Karpas-422 (cell line): ENCODE data around the gene GUCY2F. TPM values are rescaled to one million over a fixed set of nuclear protein-coding genes. Genes with fewer than 3 reads are reported as not detected.

ENCODE experiments used
- DNase-seq: peaks from one replicate; pipeline ENCODE4 v3.0.0-alpha.2; 2015
- H2AFZ ChIP-seq: fragments of 200-600 bp; sonication (generic); 2 replicates; pipeline ENCODE4 v1.6.1; 2014; ENCODE audit warnings: antibody characterized with exemption, low read length, mixed read lengths
- H3K27ac ChIP-seq: fragments of 200-600 bp; sonication (generic); 2 replicates; pipeline ENCODE4 v1.5.1; 2014; ENCODE audit warnings: mild to moderate bottlenecking, low read length, moderate library complexity
- H3K27me3 ChIP-seq: fragments of 200-600 bp; sonication (generic); 2 replicates; pipeline ENCODE4 v1.6.1; 2014; ENCODE audit warnings: low read length, mixed read lengths
- H3K36me3 ChIP-seq: fragments of 200-600 bp; sonication (generic); 2 replicates; pipeline ENCODE4 v1.6.1; 2014; ENCODE audit warnings: low read length, mixed read lengths; ENCODE audit not compliant: insufficient read depth
- H3K4me1 ChIP-seq: fragments of 200-600 bp; sonication (generic); 2 replicates; pipeline ENCODE4 v1.6.1; 2014; ENCODE audit warnings: mild to moderate bottlenecking, low read length, mixed read lengths
- H3K4me2 ChIP-seq: fragments of 200-600 bp; sonication (generic); 2 replicates; pipeline ENCODE4 v1.6.1; 2014; ENCODE audit warnings: low read length, low read depth, mild to moderate bottlenecking; ENCODE audit not compliant: poor library complexity, severe bottlenecking
- H3K4me3 ChIP-seq: fragments of 200-600 bp; sonication (generic); 2 replicates; pipeline ENCODE4 v1.5.1; 2014; ENCODE audit warnings: mild to moderate bottlenecking, antibody characterized with exemption, low read length, mixed read lengths
- H3K79me2 ChIP-seq: fragments of 200-600 bp; sonication (generic); 2 replicates; pipeline ENCODE4 v1.6.1; 2014; ENCODE audit warnings: mild to moderate bottlenecking, low read length, mixed read lengths
- H3K9ac ChIP-seq: fragments of 200-600 bp; sonication (generic); 2 replicates; pipeline ENCODE4 v1.6.0; 2014; ENCODE audit warnings: low read length
- H3K9me2 ChIP-seq: fragments of 200-600 bp; sonication (generic), shearing (Covaris generic); replicated peaks from 2 replicates; pipeline ENCODE4 v1.6.0; 2014; ENCODE audit warnings: mild to moderate bottlenecking, low read length, moderate library complexity; ENCODE audit not compliant: insufficient read depth
- H3K9me3 ChIP-seq: fragments of 300-700, 200-600 bp; sonication (generic); 2 replicates; pipeline ENCODE4 v1.6.1; 2014; ENCODE audit warnings: low read length, mixed read lengths
- H4K20me1 ChIP-seq: fragments of 200-600 bp; sonication (generic); 2 replicates; pipeline ENCODE4 v1.6.1; 2014; ENCODE audit warnings: mild to moderate bottlenecking, antibody characterized with exemption, low read length, low read depth; ENCODE audit not compliant: insufficient read depth
- total RNA-seq: library from RNA; depleted of rRNA; stranded (reverse); fragments of >200 nt; shearing (Covaris generic); gene quantifications from 2 replicates; pipeline ENCODE4 v1.2.3, GENCODE V29; 2014; ENCODE audit warnings: low replicate concordance; rRNA removed

The GUCY2F gene
- not detected in 2 replicates for total RNA-seq

GRCh38 chrX:109481986-109482385 lies at the start of gene GUCY2F:
Gene GUCY2F (minus strand): TSS chrX:109482086. CDS start chrX:109475936, 6,150 bp downstream.
- no peaks in the 10 kb centered on the region for H3K9me2 ChIP-seq
- H3K36me3 ChIP-seq = no peaks in the 10 kb centered on the region
- no peaks in the 10 kb centered on the region for H3K9me3 ChIP-seq
- no peak within 1 kb of the TSS for H2AFZ ChIP-seq
- no peak within 1 kb of the TSS for H3K9ac ChIP-seq
- 0 out of 2 replicates have a peak, but pooled peaks cover 4% of the 10 kb centered on the region for H4K20me1 ChIP-seq
- H3K27me3 ChIP-seq = no peaks in the 10 kb centered on the region
- no peak within 1 kb of the TSS for H3K4me2 ChIP-seq
- H3K4me3 ChIP-seq = no peak within 1 kb of the TSS
- no peak within 1 kb of the TSS for H3K27ac ChIP-seq
- peaks cover 5% of the 10 kb centered on the region for H3K4me1 ChIP-seq
- no peaks in the 10 kb centered on the region for H3K79me2 ChIP-seq
- DNase-seq = no peak

DNA sequence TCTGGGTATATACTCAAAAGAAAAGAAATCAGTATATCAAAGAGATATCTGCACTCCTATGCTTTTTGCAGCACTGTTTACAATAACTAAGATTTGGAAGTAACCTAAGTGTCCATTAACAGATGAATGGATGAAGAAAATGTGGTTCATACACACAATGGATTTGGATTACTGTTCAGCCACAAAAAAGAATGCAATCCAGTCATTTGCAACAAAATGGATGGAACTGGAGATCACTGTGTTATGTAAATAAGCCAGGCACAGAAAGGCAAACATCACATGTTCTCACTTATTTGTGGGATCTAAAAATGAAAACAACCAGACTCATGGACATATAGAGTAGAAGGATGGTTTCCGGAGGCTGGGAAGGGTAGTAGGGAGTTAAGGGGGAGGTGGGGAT lies 37.1 kb upstream of the GUCY2F start:
- H3K27ac ChIP-seq = no peak overlapping the region
- H3K4me3 ChIP-seq = no peak overlapping the region
- H3K9me3 ChIP-seq = no peaks in the 10 kb centered on the region
- H4K20me1 ChIP-seq = no peaks in the 10 kb centered on the region
- no peak overlapping the region for H2AFZ ChIP-seq
- H3K27me3 ChIP-seq = no peaks in the 10 kb centered on the region
- no peak overlapping the region for H3K9ac ChIP-seq
- no peaks in the 10 kb centered on the region for H3K9me2 ChIP-seq
- H3K79me2 ChIP-seq = no peaks in the 10 kb centered on the region
- H3K4me2 ChIP-seq = no peak overlapping the region
- no peaks in the 10 kb centered on the region for H3K4me1 ChIP-seq
- no peak for DNase-seq
- no peaks in the 10 kb centered on the region for H3K36me3 ChIP-seq

- no peaks in the 10 kb centered on the region for H4K20me1 ChIP-seq
- H3K4me3 ChIP-seq = no peak overlapping the region
- no peak for DNase-seq
Observed at GRCh38 chrX:109511113-109511512, 29.2 kb upstream of the GUCY2F start.

GRCh38 chrX:109508915-109509314 lies 27.0 kb upstream of the GUCY2F start:
- Histone ChIP-seq H4K20me1 (no peaks in the 10 kb centered on the region), H3K9me3 (no peaks in the 10 kb centered on the region), H3K9ac (no peak overlapping the region), H2AFZ (no peak overlapping the region), H3K4me3 (no peak overlapping the region), H3K27me3 (no peaks in the 10 kb centered on the region), H3K4me2 (no peak overlapping the region), H3K36me3 (no peaks in the 10 kb centered on the region), H3K79me2 (no peaks in the 10 kb centered on the region), H3K9me2 (no peaks in the 10 kb centered on the region), H3K27ac (no peak overlapping the region), H3K4me1 (no peaks in the 10 kb centered on the region)
- no peak for DNase-seq

More at GRCh38 chrX:109511113-109511512, 29.2 kb upstream of the GUCY2F start:
- Histone ChIP-seq H3K4me1 (no peaks in the 10 kb centered on the region), H3K9me2 (no peaks in the 10 kb centered on the region), H3K9me3 (no peaks in the 10 kb centered on the region), H2AFZ (no peak overlapping the region), H3K9ac (no peak overlapping the region), H3K36me3 (no peaks in the 10 kb centered on the region), H3K27ac (no peak overlapping the region), H3K4me2 (no peak overlapping the region), H3K27me3 (no peaks in the 10 kb centered on the region), H3K79me2 (no peaks in the 10 kb centered on the region)

DNA sequence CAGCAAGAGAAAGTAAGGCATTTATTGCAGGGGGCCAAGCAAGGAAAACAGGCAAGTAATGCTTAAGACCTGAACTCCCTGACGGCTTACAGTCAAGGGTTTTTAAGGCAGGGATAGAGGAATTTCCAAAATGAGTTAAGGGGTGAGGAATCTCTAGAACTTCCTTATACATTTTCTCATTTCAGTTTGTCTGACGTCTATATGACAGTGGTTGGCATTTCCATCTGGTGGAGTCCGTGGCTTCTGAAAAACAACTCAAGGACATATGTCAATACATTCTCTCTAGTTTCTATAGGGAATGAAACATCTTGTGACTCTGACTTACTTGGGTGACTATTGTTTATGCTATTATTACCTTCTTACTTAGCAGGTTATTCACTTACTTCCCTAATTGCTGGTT lies 19.3 kb upstream of the GUCY2F start:
- H3K9me2 ChIP-seq = no peaks in the 10 kb centered on the region
- H3K27ac ChIP-seq = no peak overlapping the region
- no peak overlapping the region for H3K4me2 ChIP-seq
- H3K4me1 ChIP-seq = no peaks in the 10 kb centered on the region
- H3K36me3 ChIP-seq = no peaks in the 10 kb centered on the region
- no peak overlapping the region for H3K9ac ChIP-seq
- H3K9me3 ChIP-seq = no peaks in the 10 kb centered on the region
- no peak for DNase-seq
- no peaks in the 10 kb centered on the region for H4K20me1 ChIP-seq
- H3K4me3 ChIP-seq = no peak overlapping the region
- H3K27me3 ChIP-seq = no peaks in the 10 kb centered on the region
- no peaks in the 10 kb centered on the region for H3K79me2 ChIP-seq
- H2AFZ ChIP-seq = no peak overlapping the region

DNA sequence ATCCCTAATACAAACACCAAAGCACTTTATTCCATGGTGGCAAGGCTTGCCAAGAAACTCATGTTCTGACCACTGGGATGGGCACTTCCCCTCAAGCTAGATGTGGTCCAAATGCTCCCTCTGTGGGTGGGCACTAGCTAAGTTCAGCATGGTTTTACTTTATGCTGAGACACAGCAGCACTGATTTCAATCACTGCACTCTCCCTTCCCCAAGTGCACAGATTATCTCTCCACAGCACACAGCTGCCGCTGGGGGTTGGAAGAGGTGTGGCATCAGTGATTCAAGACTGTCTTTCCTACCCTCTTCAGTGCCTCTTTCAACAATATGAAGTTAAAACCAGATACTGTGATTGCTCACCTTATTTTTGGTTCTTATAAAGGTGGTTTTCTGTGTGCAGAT lies 16.5 kb upstream of the GUCY2F start:
- Histone ChIP-seq H3K9me2 (no peaks in the 10 kb centered on the region), H3K36me3 (no peaks in the 10 kb centered on the region), H3K4me3 (no peak overlapping the region), H2AFZ (no peak overlapping the region), H3K27me3 (no peaks in the 10 kb centered on the region), H3K27ac (no peak overlapping the region), H3K4me1 (no peaks in the 10 kb centered on the region), H3K4me2 (no peak overlapping the region), H3K9ac (no peak overlapping the region), H4K20me1 (no peaks in the 10 kb centered on the region), H3K79me2 (no peaks in the 10 kb centered on the region), H3K9me3 (no peaks in the 10 kb centered on the region)
- DNase-seq = no peak

DNA sequence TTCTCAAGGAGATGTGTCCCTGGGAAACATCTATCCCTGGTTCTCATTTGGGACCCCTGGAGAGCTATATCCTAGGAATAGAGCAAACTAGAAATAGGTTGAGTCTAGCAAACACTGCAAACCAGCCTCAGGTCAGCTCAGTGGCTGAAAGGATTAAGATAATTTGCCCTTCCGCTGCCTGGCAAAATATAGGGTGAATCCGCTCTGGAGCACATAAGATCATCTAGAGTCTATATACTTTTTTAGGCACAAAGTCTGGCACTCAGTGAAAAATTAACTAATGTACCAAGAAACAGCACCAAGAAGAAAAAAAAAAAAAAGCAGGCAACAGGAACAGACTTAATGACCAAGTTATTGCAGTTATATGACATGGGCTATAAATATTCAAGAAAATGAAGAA lies 7.3 kb upstream of the GUCY2F start:
- no peak overlapping the region for H3K9ac ChIP-seq
- H3K36me3 ChIP-seq = no peaks in the 10 kb centered on the region
- H3K27ac ChIP-seq = no peak overlapping the region
- no peaks in the 10 kb centered on the region for H3K79me2 ChIP-seq
- H3K4me3 ChIP-seq = no peak overlapping the region
- peaks cover 12% of the 10 kb centered on the region for H3K4me1 ChIP-seq
- H3K27me3 ChIP-seq = no peaks in the 10 kb centered on the region
- H4K20me1 ChIP-seq = 0 out of 2 replicates have a peak, but pooled peaks cover 4% of the 10 kb centered on the region
- H3K4me2 ChIP-seq = no peak overlapping the region
- H3K9me3 ChIP-seq = no peaks in the 10 kb centered on the region
- H2AFZ ChIP-seq = no peak overlapping the region
- H3K9me2 ChIP-seq = no peaks in the 10 kb centered on the region
- DNase-seq = no peak

- peak; percentile 56 for DNase-seq
- no peak overlapping the region for H2AFZ ChIP-seq
- H3K36me3 ChIP-seq = no peaks in the 10 kb centered on the region
- no peak overlapping the region for H3K4me3 ChIP-seq
- no peaks in the 10 kb centered on the region for H3K9me2 ChIP-seq
- H3K4me2 ChIP-seq = no peak overlapping the region
- 0 out of 2 replicates have a peak, but pooled peaks cover 4% of the 10 kb centered on the region for H4K20me1 ChIP-seq
- H3K4me1 ChIP-seq = peaks cover 12% of the 10 kb centered on the region
- H3K9me3 ChIP-seq = no peaks in the 10 kb centered on the region
- H3K79me2 ChIP-seq = no peaks in the 10 kb centered on the region
- H3K27me3 ChIP-seq = no peaks in the 10 kb centered on the region
- H3K27ac ChIP-seq = no peak overlapping the region
- no peak overlapping the region for H3K9ac ChIP-seq
Observed at GRCh38 chrX:109487640-109488039, 5.8 kb upstream of the GUCY2F start.
